Stimulated activated CD4-positive, alpha-beta T cell treated with anti-CD3 and anti-CD28 coated beads, Interleukin-15, amount 100 ng/mL, for 48 hours (primary cell): ENCODE results near the gene MRPS9.
A peak's percentile ranks its signal among the peaks of the same experiment; 100 is the strongest.

Experiments used
- DNase-seq, 2 donors: peaks; one replicate each; pipeline ENCODE4 v3.0.0-alpha.2; 2020; ENCODE audit warnings: low read depth in 2 of 2

The MRPS9 gene

GRCh38 chr2:105037572-105038382, at the start of gene MRPS9:
MRPS9 (plus strand) TSS chr2:105038069; CDS start chr2:105038093, 24 bp downstream.
- peak; percentile 96 to 97 for DNase-seq

GRCh38 chr2:105005181-105005951, 32.5 kb upstream of the MRPS9 start:
- DNase-seq, result no peak

- DNase-seq, result no peak
Measured at GRCh38 chr2:105007367-105007766, 30.5 kb upstream of the MRPS9 start.

GRCh38 chr2:105032476-105032875, 5.4 kb upstream of the MRPS9 start:
- DNase-seq, result no peak

GRCh38 chr2:105034170-105034569, 3.7 kb upstream of the MRPS9 start:
- DNase-seq, result no peak

GRCh38 chr2:105038383-105039061, 653 bp downstream of the MRPS9 start:
- no peak for DNase-seq

- no peak for DNase-seq
Measured at GRCh38 chr2:105039559-105039958, 1.7 kb downstream of the MRPS9 start.

GRCh38 chr2:105042189-105042588, 4.3 kb downstream of the MRPS9 start:
- no peak for DNase-seq

- no peak for DNase-seq
Measured at GRCh38 chr2:105052773-105053172, 14.9 kb downstream of the MRPS9 start.

GRCh38 chr2:105055613-105056012, 17.7 kb downstream of the MRPS9 start:
- no peak for DNase-seq

- DNase-seq, result no peak
Measured at GRCh38 chr2:105056245-105056644, 18.4 kb downstream of the MRPS9 start.

- no peak for DNase-seq
Measured at GRCh38 chr2:105057005-105057404, 19.1 kb downstream of the MRPS9 start.

- no peak for DNase-seq
Measured at GRCh38 chr2:105061560-105061959, 23.7 kb downstream of the MRPS9 start.

- DNase-seq, result no peak
Measured at GRCh38 chr2:105062158-105062557, 24.3 kb downstream of the MRPS9 start.

GRCh38 chr2:105068387-105068786, 30.5 kb downstream of the MRPS9 start:
- DNase-seq, result no peak

GRCh38 chr2:105068875-105069274, 31.0 kb downstream of the MRPS9 start:
- DNase-seq, result no peak

GRCh38 chr2:105070010-105070865, 32.4 kb downstream of the MRPS9 start:
- DNase-seq, result no peak

GRCh38 chr2:105071379-105071778, 33.5 kb downstream of the MRPS9 start:
- DNase-seq, result no peak

- DNase-seq, result peak in 1 of 2 donors; percentile 1
Measured at GRCh38 chr2:105072039-105072438, 34.2 kb downstream of the MRPS9 start.

- DNase-seq, result no peak
Measured at GRCh38 chr2:105073591-105073990, 35.7 kb downstream of the MRPS9 start.

- DNase-seq, result no peak
Measured at GRCh38 chr2:105076121-105076520, 38.3 kb downstream of the MRPS9 start.
